Body of pancreas (tissue), 4 donors: Measurements from ENCODE around the gene SCTR. TPM values are rescaled to one million over a fixed set of nuclear protein-coding genes. Genes with fewer than 3 reads are reported as not detected.
A peak's percentile ranks its signal among the peaks of the same experiment; 100 is the strongest.
"Not testable (repeated sequence)": the region's sequence is repeated elsewhere in the genome, so short reads cannot be mapped to it uniquely, and the experiment has no call there.

Experiments used
- ATAC-seq: fragments of 150-250 bp; one replicate; pipeline ENCODE4 v1.9.1; 2016
- DNase-seq, 4 donors: peaks; one replicate each; pipeline ENCODE4 v3.0.0-alpha.2; 2019
- H3K27ac ChIP-seq, 4 donors: fragments of 200-600 bp; sonication (generic); 1 replicate in 3 of 4; 2 replicates in 1 of 4; pipeline versions ENCODE4 v1.5.1 to v1.6.1; 2016 to 2019; ENCODE audit warnings: mild to moderate bottlenecking in 1 of 4, mixed read lengths in 1 of 4, moderate library complexity in 1 of 4
- H3K27me3 ChIP-seq, 2 donors: fragments of 200-600 bp; sonication (generic); one replicate each; pipeline ENCODE4 v1.6.0; 2016; ENCODE audit warnings: mild to moderate bottlenecking in 1 of 2
- H3K36me3 ChIP-seq, 2 donors: fragments of 200-600 bp; sonication (generic); replicated peaks in 1 of 2; 2 replicates each; pipeline ENCODE4 v1.5.1; 2016; ENCODE audit warnings: low read depth in 2 of 2; ENCODE audit not compliant: insufficient read depth in 1 of 2
- H3K4me1 ChIP-seq: fragments of 200-600 bp; sonication (generic); one replicate; pipeline ENCODE4 v1.6.0; 2016
- H3K4me3 ChIP-seq, 2 donors: fragments of 200-600 bp; sonication (generic); 1 replicate in 1 of 2; 2 replicates in 1 of 2; pipeline ENCODE4 v1.5.1; 2016 to 2019
- H3K9me3 ChIP-seq, 3 donors: fragments of 200-600 bp; sonication (generic); 1 replicate in 2 of 3; 2 replicates in 1 of 3; pipeline ENCODE4 v1.5.1; 2016
- CTCF ChIP-seq, 7 experiments: fragments of 450-650 bp in 4 of 7; fragments of 200-600 bp in 3 of 7; sonication (generic) in 3 of 7; IDR thresholded peaks; one replicate each; pipeline ENCODE4 v1.5.1; 2016 to 2019; ENCODE audit warnings: antibody characterized with exemption in 7 of 7
- POLR2A ChIP-seq, 3 donors: fragments of 450-650 bp; IDR thresholded peaks; one replicate each; pipeline ENCODE4 v1.6.1; 2016; ENCODE audit warnings: antibody characterized with exemption in 3 of 3, mild to moderate bottlenecking in 2 of 3
- WGBS, 2 donors: methylation state at CpG; one replicate each; pipeline ENCODE4 v1.1.5; 2017; 5-methylcytosine and 5-hydroxymethylcytosine counted together
- intact Hi-C: fragments of 100-400 bp; cut with DNase I; formaldehyde crosslinking; loops from one replicate; pipeline ENCODE4 v1.15.1; 2023
- total RNA-seq, 2 donors: library from RNA; depleted of rRNA; stranded (reverse); fragments of >200 nt; gene quantifications; one replicate each; pipeline ENCODE4 v1.1.0, GENCODE V29; 2016

Gene SCTR
- total RNA-seq, 2 donors from 2014 or later = 69.0 to 183 TPM

GRCh38 chr2:119407430-119408220 lies 116.7 kb downstream of the SCTR start:
- WGBS, 2 donors = 62 to 76% methylated on average over 4 to 7 of the region's 7 CpGs
- DNase-seq = peak; percentile 56 to 71 (median 62)
- TF ChIP-seq CTCF (IDR thresholded peaks at IDR 0.05) (peak; percentile 57 to 96 (median 92)), POLR2A (IDR thresholded peaks at IDR 0.05) (no peak)
- H3K27me3 ChIP-seq = no peaks in the 10 kb centered on the region
- intact Hi-C loops = loop anchor here (5.0 to 10.0 kb wide), 2 partner anchors 65 to 257 kb away; no protein-coding TSS in a partner anchor
- H3K9me3 ChIP-seq = no peaks in the 10 kb centered on the region
- H3K4me3 ChIP-seq = no peak overlapping the region
- H3K36me3 ChIP-seq = no peaks in the 10 kb centered on the region
- ATAC-seq = peak; percentile 83
- no peak overlapping the region for H3K27ac ChIP-seq
- peaks cover 10% of the 10 kb centered on the region for H3K4me1 ChIP-seq

- H3K27ac ChIP-seq = no peak overlapping the region
- DNase-seq = no peak
- H3K9me3 ChIP-seq = no peaks in the 10 kb centered on the region
- TF ChIP-seq POLR2A (IDR thresholded peaks at IDR 0.05) = no peak
- no peak for TF ChIP-seq CTCF (IDR thresholded peaks at IDR 0.05)
- intact Hi-C loops = loop anchor here (5.0 to 10.0 kb wide), 2 partner anchors 67 to 260 kb away; no protein-coding TSS in a partner anchor
- H3K4me1 ChIP-seq = peaks cover 15% of the 10 kb centered on the region
- no peak for ATAC-seq
- H3K27me3 ChIP-seq = no peaks in the 10 kb centered on the region
- WGBS, 2 donors = 88% methylated on average over 1 to 2 of the region's 2 CpGs
- H3K36me3 ChIP-seq = no peaks in the 10 kb centered on the region
- H3K4me3 ChIP-seq = no peak overlapping the region
Observed at GRCh38 chr2:119405151-119405550, 119.1 kb downstream of the SCTR start.

GRCh38 chr2:119403618-119404017 lies 120.7 kb downstream of the SCTR start:
- DNase-seq, H3K27me3 ChIP-seq, ATAC-seq, H3K9me3 ChIP-seq, H3K36me3 ChIP-seq, H3K27ac ChIP-seq, H3K4me3 ChIP-seq: not testable (repeated sequence)
- 91% methylated on average over 12 of the region's 12 CpGs for WGBS, 2 donors
- H3K4me1 ChIP-seq = peaks cover 15% of the 10 kb centered on the region
- intact Hi-C loops = loop anchor here (10.0 kb wide), 1 partner anchor 261 kb away; no protein-coding TSS in a partner anchor

GRCh38 chr2:119402645-119403560 lies 121.4 kb downstream of the SCTR start:
- ATAC-seq (peak; percentile 94), DNase-seq (peak; percentile 75 to 85 (median 82))
- H3K4me1 ChIP-seq = peaks cover 11% of the 10 kb centered on the region
- H3K4me3 ChIP-seq = no peak overlapping the region
- peak overlapping the region in 3 of 4 donors; percentile 49 to 78 (median 62) for H3K27ac ChIP-seq
- WGBS, 2 donors = 59 to 63% methylated on average over 10 of the region's 10 CpGs
- H3K27me3 ChIP-seq = no peaks in the 10 kb centered on the region
- no peaks in the 10 kb centered on the region for H3K36me3 ChIP-seq
- H3K9me3 ChIP-seq = no peaks in the 10 kb centered on the region
- intact Hi-C loops = loop anchor here (10.0 kb wide), 1 partner anchor 262 kb away; no protein-coding TSS in a partner anchor
- TF ChIP-seq POLR2A (IDR thresholded peaks at IDR 0.05) (no peak), CTCF (IDR thresholded peaks at IDR 0.05) (no peak)

GRCh38 chr2:119402106-119402505 lies 122.2 kb downstream of the SCTR start:
- no peak for DNase-seq
- H3K9me3 ChIP-seq = no peaks in the 10 kb centered on the region
- no peaks in the 10 kb centered on the region for H3K36me3 ChIP-seq
- H3K27ac ChIP-seq = peak overlapping the region in 3 of 4 donors; percentile 49 to 78 (median 62)
- H3K4me1 ChIP-seq = peaks cover 11% of the 10 kb centered on the region
- no peaks in the 10 kb centered on the region for H3K27me3 ChIP-seq
- H3K4me3 ChIP-seq = no peak overlapping the region
- intact Hi-C loops = loop anchor here (10.0 kb wide), 1 partner anchor 263 kb away; no protein-coding TSS in a partner anchor
- ATAC-seq = no peak
- 91 to 94% methylated on average over 5 of the region's 5 CpGs for WGBS, 2 donors
- no peak for TF ChIP-seq POLR2A (IDR thresholded peaks at IDR 0.05)
- no peak for TF ChIP-seq CTCF (IDR thresholded peaks at IDR 0.05)
